Rectal smooth muscle tissue (tissue), 1 donor: ENCODE data around the gene TTC3.
A peak's percentile ranks its signal among the peaks of the same experiment; 100 is the strongest.
"Not testable (repeated sequence)": the region's sequence is repeated elsewhere in the genome, so short reads cannot be mapped to it uniquely, and the experiment has no call there.

Experiments
- H3K27ac ChIP-seq: one replicate; pipeline ENCODE4 v1.7.0; 2013; ENCODE audit warnings: low read depth, low read length, inconsistent platforms
- H3K27me3 ChIP-seq: one replicate; pipeline ENCODE4 v1.7.0; 2013; ENCODE audit warnings: low read length; ENCODE audit not compliant: control insufficient read depth, insufficient read depth
- H3K36me3 ChIP-seq: one replicate; pipeline ENCODE4 v1.7.0; 2013; ENCODE audit warnings: low read length; ENCODE audit not compliant: control insufficient read depth, insufficient read depth
- H3K4me1 ChIP-seq: one replicate; pipeline ENCODE4 v1.7.0; 2013; ENCODE audit warnings: low read length; ENCODE audit not compliant: control insufficient read depth, insufficient read depth
- H3K4me3 ChIP-seq: one replicate; pipeline ENCODE4 v1.7.0; 2013; ENCODE audit warnings: low read length
- H3K9ac ChIP-seq: one replicate; pipeline ENCODE4 v1.7.0; 2013; ENCODE audit warnings: low read length

Gene TTC3

GRCh38 chr21:37210130-37210529 lies 137.1 kb downstream of the TTC3 start:
- H3K4me3 ChIP-seq = no peak overlapping the region
- no peak overlapping the region for H3K9ac ChIP-seq
- H3K4me1 ChIP-seq = no peaks in the 10 kb centered on the region
- no peaks in the 10 kb centered on the region for H3K27me3 ChIP-seq
- no peak overlapping the region for H3K27ac ChIP-seq
- H3K36me3 ChIP-seq = no peaks in the 10 kb centered on the region

DNA sequence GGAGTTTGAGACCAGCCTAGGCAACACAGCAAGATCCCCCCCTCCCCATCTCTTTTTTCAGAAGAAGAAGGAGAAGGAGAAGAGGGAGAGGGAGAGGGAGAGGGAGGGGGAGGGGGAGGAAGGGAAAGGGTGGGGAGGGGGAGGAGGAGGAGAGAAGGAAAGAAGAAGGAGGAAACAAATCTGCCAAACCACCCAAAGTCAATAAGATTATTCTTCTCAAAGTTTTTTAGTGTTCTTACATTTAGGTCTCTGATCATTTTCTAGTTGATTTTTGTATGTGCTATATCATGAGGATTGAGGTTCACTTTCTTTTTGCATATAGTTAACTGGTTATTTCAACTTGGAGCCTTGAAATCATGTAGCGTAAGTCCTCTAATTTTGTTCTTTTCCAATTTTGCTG lies 137.7 kb downstream of the TTC3 start:
- Histone ChIP-seq H3K27me3 (no peaks in the 10 kb centered on the region), H3K4me3 (no peak overlapping the region), H3K27ac (no peak overlapping the region), H3K9ac (no peak overlapping the region), H3K4me1 (no peaks in the 10 kb centered on the region), H3K36me3 (no peaks in the 10 kb centered on the region)

DNA sequence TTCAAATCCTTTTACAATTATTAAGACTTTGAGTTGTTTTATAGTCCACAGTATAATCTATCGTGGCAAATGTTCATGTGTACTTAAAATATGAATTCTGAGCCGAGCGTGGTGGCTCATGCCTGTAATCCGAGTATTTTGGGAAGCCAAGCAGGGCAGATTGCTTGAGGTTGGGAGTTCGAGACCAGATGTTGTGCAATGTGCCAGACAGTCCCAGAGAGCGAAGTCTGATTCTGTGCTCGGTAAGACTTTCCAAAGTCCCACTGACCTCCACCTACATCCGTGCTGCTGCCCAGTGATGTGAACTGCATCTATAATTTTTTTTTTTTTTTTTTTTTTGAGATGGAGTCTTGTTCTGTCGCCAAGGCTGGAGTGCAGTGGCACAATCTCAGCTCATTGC lies 141.9 kb downstream of the TTC3 start:
- Histone ChIP-seq H3K27ac (no peak overlapping the region), H3K4me1 (no peaks in the 10 kb centered on the region), H3K36me3 (no peaks in the 10 kb centered on the region), H3K4me3 (no peak overlapping the region), H3K27me3 (no peaks in the 10 kb centered on the region), H3K9ac (no peak overlapping the region)

GRCh38 chr21:37219761-37220432 lies 146.8 kb downstream of the TTC3 start:
- Histone ChIP-seq H3K27me3 (no peaks in the 10 kb centered on the region), H3K4me1 (no peaks in the 10 kb centered on the region), H3K27ac (no peak overlapping the region), H3K36me3 (peaks cover 8% of the 10 kb centered on the region), H3K4me3 (peak overlapping the region; percentile 69), H3K9ac (no peak overlapping the region)

DNA sequence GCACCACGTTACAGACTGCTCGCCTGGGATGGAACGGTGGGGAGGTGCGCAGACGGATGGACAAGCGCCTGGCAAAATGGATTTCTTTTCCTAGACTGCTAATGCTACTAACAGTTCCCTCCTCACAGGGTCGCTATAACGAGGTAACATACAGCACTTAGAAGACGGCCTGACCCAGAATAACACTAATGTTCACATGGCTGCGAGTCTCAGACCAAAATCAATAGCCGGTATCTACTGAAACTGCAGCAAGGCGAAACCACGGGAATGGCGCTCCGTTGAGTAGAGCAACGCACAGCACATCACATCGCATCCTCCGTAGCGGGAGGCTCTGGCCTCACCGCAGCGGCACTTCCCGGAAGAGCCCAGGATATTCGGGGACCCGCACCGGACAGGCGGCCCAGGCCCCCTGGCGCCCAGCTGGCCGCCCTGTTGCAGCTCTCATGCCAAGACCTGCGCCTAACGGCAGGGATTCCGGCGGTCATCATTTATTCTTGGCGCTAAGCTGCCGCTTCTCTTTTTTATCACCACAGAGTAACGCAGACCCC lies 147.5 kb downstream of the TTC3 start:
- H3K4me3 ChIP-seq = peak overlapping the region; percentile 69
- H3K27me3 ChIP-seq = no peaks in the 10 kb centered on the region
- H3K4me1 ChIP-seq = no peaks in the 10 kb centered on the region
- H3K9ac ChIP-seq = no peak overlapping the region
- peaks cover 14% of the 10 kb centered on the region for H3K36me3 ChIP-seq
- H3K27ac ChIP-seq = no peak overlapping the region

- peak overlapping the region; percentile 43 for H3K27ac ChIP-seq
- H3K27me3 ChIP-seq = no peaks in the 10 kb centered on the region
- H3K9ac ChIP-seq = no peak overlapping the region
- H3K36me3 ChIP-seq = peaks cover 18% of the 10 kb centered on the region
- peak overlapping the region; percentile 69 for H3K4me3 ChIP-seq
- H3K4me1 ChIP-seq = no peaks in the 10 kb centered on the region
Measured at GRCh38 chr21:37220981-37221664, 148.1 kb downstream of the TTC3 start.

DNA sequence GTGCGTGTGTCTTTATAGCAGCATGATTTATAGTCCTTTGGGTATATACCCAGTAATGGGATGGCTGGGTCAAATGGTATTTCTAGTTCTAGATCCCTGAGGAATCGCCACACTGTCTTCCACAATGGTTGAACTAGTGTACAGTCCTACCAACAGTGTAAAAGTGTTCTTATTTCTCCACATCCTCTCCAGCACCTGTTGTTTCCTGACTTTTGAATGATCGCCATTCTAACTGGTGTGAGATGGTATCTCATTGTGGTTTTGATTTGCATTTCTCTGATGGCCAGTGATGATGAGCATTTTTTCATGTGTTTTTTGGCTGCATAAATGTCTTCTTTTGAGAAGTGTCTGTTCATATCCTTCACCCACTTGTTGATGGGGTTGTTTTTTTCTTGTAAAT lies 149.2 kb downstream of the TTC3 start:
- not testable (repeated sequence) for H3K9ac ChIP-seq, H3K4me1 ChIP-seq, H3K27me3 ChIP-seq, H3K27ac ChIP-seq, H3K4me3 ChIP-seq
- H3K36me3 ChIP-seq = peaks cover 28% of the 10 kb centered on the region

GRCh38 chr21:37223804-37224345 lies 150.8 kb downstream of the TTC3 start:
- Histone ChIP-seq H3K4me3 (no peak overlapping the region), H3K36me3 (peaks cover 32% of the 10 kb centered on the region), H3K27ac (no peak overlapping the region)

GRCh38 chr21:37224861-37225839 lies 152.1 kb downstream of the TTC3 start:
- Histone ChIP-seq H3K27me3 (no peaks in the 10 kb centered on the region), H3K4me3 (no peak overlapping the region), H3K27ac (no peak overlapping the region), H3K4me1 (no peaks in the 10 kb centered on the region), H3K36me3 (peaks cover 32% of the 10 kb centered on the region), H3K9ac (no peak overlapping the region)

More at GRCh38 chr21:37223804-37224345, 150.8 kb downstream of the TTC3 start:
- Histone ChIP-seq H3K9ac (no peak overlapping the region), H3K4me1 (no peaks in the 10 kb centered on the region), H3K27me3 (no peaks in the 10 kb centered on the region)

GRCh38 chr21:37226041-37226920 lies 153.2 kb downstream of the TTC3 start:
- no peaks in the 10 kb centered on the region for H3K4me1 ChIP-seq
- H3K27me3 ChIP-seq = no peaks in the 10 kb centered on the region
- peaks cover 37% of the 10 kb centered on the region for H3K36me3 ChIP-seq
- no peak overlapping the region for H3K4me3 ChIP-seq
- H3K27ac ChIP-seq = no peak overlapping the region
- H3K9ac ChIP-seq = no peak overlapping the region
